Measurements from ENCODE around the gene MIDN. TPM values are rescaled to one million over a fixed set of nuclear protein-coding genes. Genes with fewer than 3 reads are reported as not detected.

The MIDN gene
- polyA plus RNA-seq, 12 donors, result 22.4 to 149 (median 30.9) TPM

Other genes starting within 250 kb of the MIDN start
- under 1 TPM in 10 of 12 donors, not detected in 2; 0.05 to 0.25 (median 0.14) TPM for gene GRIN3B, start 248.2 kb upstream of the MIDN start, polyA plus RNA-seq (ENCODE audit: insufficient read length in 12 of 12)
- 100 to 1,000 TPM in 2 of 12 donors, 10 to 100 TPM in 9, not detected in 1; 56.1 to 123 (median 70.5) TPM for gene TMEM259, start 227.5 kb upstream of the MIDN start, polyA plus RNA-seq (ENCODE audit: insufficient read length in 12 of 12)
- gene RNU6-2, start 227.1 kb upstream of the MIDN start, polyA plus RNA-seq (ENCODE audit: insufficient read length in 12 of 12), result not detected
- gene CNN2, start 222.0 kb upstream of the MIDN start, polyA plus RNA-seq (ENCODE audit: insufficient read length in 12 of 12), result 10 to 100 TPM in 11 of 12 donors, not detected in 1; 36.3 to 89.8 (median 46.7) TPM
- 10 to 100 TPM in 9 of 12 donors, 1 to 10 TPM in 2, not detected in 1; 7.1 to 23.7 (median 18.2) TPM for gene ABCA7, start 208.5 kb upstream of the MIDN start, polyA plus RNA-seq (ENCODE audit: insufficient read length in 12 of 12)
- gene ARHGAP45, start 181.4 kb upstream of the MIDN start, polyA plus RNA-seq (ENCODE audit: insufficient read length in 12 of 12), result 10 to 100 TPM in 3 of 12 donors, 1 to 10 TPM in 8, not detected in 1; 6.0 to 26.0 (median 8.1) TPM
- gene POLR2E, start 153.2 kb upstream of the MIDN start, polyA plus RNA-seq (ENCODE audit: insufficient read length in 12 of 12), result 100 to 1,000 TPM in 8 of 12 donors, 10 to 100 TPM in 3, not detected in 1; 79.7 to 135 (median 108) TPM
- 100 to 1,000 TPM in 11 of 12 donors, not detected in 1; 122 to 187 (median 142) TPM for gene GPX4, start 144.6 kb upstream of the MIDN start, polyA plus RNA-seq (ENCODE audit: insufficient read length in 12 of 12)
- 10 to 100 TPM in 6 of 12 donors, 1 to 10 TPM in 5, not detected in 1; 7.4 to 33.2 (median 10.2) TPM for gene SBNO2, start 74.3 kb upstream of the MIDN start, polyA plus RNA-seq (ENCODE audit: insufficient read length in 12 of 12)
- gene STK11, start 42.8 kb upstream of the MIDN start, polyA plus RNA-seq (ENCODE audit: insufficient read length in 12 of 12), result 10 to 100 TPM in 11 of 12 donors, not detected in 1; 35.8 to 56.1 (median 44.3) TPM
- gene CBARP, start 10.6 kb upstream of the MIDN start, polyA plus RNA-seq (ENCODE audit: insufficient read length in 12 of 12), result 1 to 10 TPM in 7 of 12 donors, under 1 TPM in 3, not detected in 2; 0.65 to 2.2 (median 1.1) TPM
- 100 to 1,000 TPM in 10 of 12 donors, 10 to 100 TPM in 1, not detected in 1; 94.6 to 231 (median 136) TPM for gene ATP5F1D, start 6.8 kb upstream of the MIDN start, polyA plus RNA-seq (ENCODE audit: insufficient read length in 12 of 12)
- gene CIRBP, start 20.7 kb downstream of the MIDN start, polyA plus RNA-seq (ENCODE audit: insufficient read length in 12 of 12), result 100 to 1,000 TPM; 391 to 559 (median 467) TPM
- gene FAM174C, start 26.9 kb downstream of the MIDN start, polyA plus RNA-seq (ENCODE audit: insufficient read length in 12 of 12), result 10 to 100 TPM in 9 of 12 donors, 1 to 10 TPM in 1, not detected in 2; 9.4 to 17.0 (median 12.6) TPM
- gene EFNA2, start 37.3 kb downstream of the MIDN start, polyA plus RNA-seq (ENCODE audit: insufficient read length in 12 of 12), result 10 to 100 TPM in 1 of 12 donors, 1 to 10 TPM in 6, under 1 TPM in 4, not detected in 1; 0.33 to 12.8 (median 1.5) TPM
- gene NDUFS7, start 135.3 kb downstream of the MIDN start, polyA plus RNA-seq (ENCODE audit: insufficient read length in 12 of 12), result 10 to 100 TPM in 11 of 12 donors, not detected in 1; 44.5 to 91.2 (median 61.1) TPM
- gene GAMT, start 153.0 kb downstream of the MIDN start, polyA plus RNA-seq (ENCODE audit: insufficient read length in 12 of 12), result 100 to 1,000 TPM in 10 of 12 donors, 10 to 100 TPM in 1, not detected in 1; 83.4 to 279 (median 178) TPM
- gene DAZAP1, start 159.0 kb downstream of the MIDN start, polyA plus RNA-seq (ENCODE audit: insufficient read length in 12 of 12), result 100 to 1,000 TPM in 1 of 12 donors, 10 to 100 TPM in 10, not detected in 1; 53.6 to 125 (median 62.2) TPM
- gene RPS15, start 189.8 kb downstream of the MIDN start, polyA plus RNA-seq (ENCODE audit: insufficient read length in 12 of 12), result 1,000 to 10,000 TPM in 4 of 12 donors, 100 to 1,000 TPM in 7, not detected in 1; 661 to 1,382 (median 915) TPM
- 1 to 10 TPM in 2 of 12 donors, under 1 TPM in 9, not detected in 1; 0.45 to 6.1 (median 0.74) TPM for gene APC2, start 201.5 kb downstream of the MIDN start, polyA plus RNA-seq (ENCODE audit: insufficient read length in 12 of 12)
- 10 to 100 TPM in 11 of 12 donors, not detected in 1; 13.1 to 23.4 (median 14.4) TPM for gene C19orf25, start 230.6 kb downstream of the MIDN start, polyA plus RNA-seq (ENCODE audit: insufficient read length in 12 of 12)
- gene PCSK4, start 241.8 kb downstream of the MIDN start, polyA plus RNA-seq (ENCODE audit: insufficient read length in 12 of 12), result 1 to 10 TPM in 3 of 12 donors, under 1 TPM in 7, not detected in 2; 0.52 to 3.3 (median 0.79) TPM
- 10 to 100 TPM in 1 of 12 donors, 1 to 10 TPM in 10, not detected in 1; 1.2 to 16.1 (median 1.7) TPM for gene REEP6, start 242.6 kb downstream of the MIDN start, polyA plus RNA-seq (ENCODE audit: insufficient read length in 12 of 12)